COR-L47 (cell line): ENCODE data around the gene A2ML1.
"Not testable (repeated sequence)": the region's sequence is repeated elsewhere in the genome, so short reads cannot be mapped to it uniquely, and the experiment has no call there.

Source experiments
- DNase-seq: peaks from one replicate; lab custom pipeline; 2025; lab: John Stamatoyannopoulos, UW

A2ML1 gene

DNA sequence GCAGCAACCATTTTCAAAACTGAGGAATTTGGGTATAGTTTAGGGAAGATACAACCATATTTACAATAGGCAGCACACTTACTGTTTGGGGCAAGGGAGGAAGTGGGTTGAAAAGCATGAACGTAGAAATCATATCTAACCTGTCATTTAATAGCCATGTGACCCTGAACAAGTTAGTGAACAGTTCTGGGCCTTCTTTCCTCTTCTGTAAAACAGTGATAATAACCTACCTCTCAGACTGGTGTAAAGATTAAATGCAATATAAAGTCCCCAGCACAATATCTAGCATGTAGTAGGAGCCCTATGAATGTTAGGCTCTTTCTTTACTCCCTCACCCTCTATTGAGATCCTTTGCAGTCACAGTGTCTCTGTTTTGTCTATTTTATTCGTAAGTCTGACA, 33.5 kb downstream of the A2ML1 start:
- no peak for DNase-seq

DNA sequence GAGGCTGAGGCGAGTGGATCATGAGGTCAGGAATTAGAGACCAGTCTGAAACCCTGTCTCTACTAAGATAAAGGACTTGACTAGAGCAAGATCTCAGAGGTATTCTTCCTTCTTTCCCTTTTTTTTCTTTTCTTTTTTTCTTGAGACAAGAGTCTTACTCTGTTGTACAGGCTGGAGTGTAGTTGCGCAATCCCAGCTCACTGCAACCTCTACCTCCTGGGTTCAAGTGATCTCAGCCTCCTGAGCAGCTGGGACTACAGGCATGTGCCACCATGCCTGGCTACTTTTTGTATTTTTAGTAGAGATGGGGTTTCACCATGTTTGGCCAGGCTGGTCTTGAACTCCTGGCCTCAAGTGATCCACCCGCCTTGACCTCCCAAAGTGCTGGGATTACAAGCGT, 37.0 kb downstream of the A2ML1 start:
- not testable (repeated sequence) for DNase-seq

DNA sequence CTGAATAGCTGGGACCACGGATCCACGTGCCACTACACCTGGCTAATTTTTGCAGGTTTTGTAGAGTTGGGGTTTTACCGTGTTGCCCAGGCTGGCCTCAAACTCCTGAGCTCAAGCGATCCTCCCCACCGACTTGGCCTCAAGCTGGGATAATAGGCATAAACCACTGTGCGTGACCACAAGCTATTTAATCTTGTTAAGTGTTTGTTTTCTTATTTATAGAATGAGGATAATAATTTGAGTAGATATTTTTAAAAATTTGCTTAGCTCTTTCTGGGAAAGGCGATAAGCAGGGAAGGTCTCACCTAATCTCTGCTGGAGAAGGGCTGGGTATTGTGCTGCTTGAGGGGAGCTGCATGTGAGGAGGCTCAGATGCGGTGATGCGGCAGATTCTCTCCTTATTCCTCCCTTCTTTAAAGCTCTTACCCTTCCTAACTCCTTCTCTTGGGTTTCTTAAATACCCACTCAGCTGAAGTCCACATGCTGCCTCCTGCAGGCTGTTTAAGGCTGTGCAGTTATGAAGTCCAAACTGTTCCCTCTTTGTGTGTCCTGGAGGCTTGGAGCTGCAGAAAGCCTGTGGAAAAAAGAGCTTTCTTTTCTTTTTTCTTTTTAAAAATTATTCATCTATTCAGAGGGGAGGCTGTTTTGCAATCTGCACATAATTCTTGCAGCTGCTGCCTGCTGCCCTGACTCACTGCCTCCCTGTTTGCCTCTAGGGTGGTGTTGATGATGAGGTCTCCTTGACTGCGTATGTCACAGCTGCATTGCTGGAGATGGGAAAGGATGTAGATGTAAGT, 37.9 kb downstream of the A2ML1 start:
- DNase-seq, result no peak

DNA sequence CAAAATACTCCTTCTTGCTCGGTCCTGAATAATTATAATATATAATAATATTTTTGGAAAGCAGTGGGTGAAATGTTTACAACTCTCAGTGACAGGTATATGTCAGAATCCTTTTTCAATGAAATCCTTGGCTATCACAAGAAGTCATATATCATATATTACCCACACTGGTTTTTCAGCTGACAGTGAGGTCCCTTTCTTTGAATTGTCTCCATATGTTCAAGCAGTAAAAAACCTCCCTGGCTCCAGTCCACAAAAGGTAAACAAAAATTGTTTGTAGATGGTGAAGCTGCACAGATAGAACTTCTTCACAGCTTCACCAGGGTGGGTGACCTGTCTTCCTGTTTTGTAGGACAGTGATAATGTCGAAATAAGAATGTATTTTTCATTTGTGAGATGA, 44.0 kb downstream of the A2ML1 start:
- no peak for DNase-seq

DNA sequence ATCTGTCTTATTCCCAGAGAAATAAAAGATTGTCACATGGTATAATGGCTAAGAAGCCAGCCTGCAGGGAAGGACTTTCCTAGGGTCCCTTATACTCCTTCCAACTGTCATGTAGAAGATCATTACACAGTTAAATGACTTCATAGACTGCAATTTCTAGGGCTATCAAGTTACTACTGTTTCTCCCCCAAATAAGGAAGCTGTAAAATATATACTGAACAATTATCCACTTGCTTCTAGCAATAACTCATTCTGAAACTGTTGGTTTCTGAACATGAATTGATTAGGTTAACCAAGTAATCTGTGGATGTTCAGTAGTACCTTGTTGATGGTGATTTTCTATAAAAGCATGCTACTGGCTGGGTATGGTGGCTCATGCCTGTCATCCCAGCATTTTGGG, 44.6 kb downstream of the A2ML1 start:
- DNase-seq, result no peak

DNA sequence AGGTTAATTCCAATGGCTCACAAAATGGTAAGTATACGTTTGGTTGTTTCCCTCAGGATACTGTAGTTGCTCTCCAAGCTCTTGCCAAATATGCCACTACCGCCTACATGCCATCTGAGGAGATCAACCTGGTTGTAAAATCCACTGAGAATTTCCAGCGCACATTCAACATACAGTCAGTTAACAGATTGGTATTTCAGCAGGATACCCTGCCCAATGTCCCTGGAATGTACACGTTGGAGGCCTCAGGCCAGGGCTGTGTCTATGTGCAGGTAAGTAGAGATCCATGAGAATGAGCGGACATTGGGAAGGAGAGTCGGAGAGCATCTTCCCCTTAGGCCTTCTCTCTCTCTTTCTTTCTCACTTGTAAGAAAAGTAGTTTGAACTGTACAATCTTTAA, 45.4 kb downstream of the A2ML1 start:
- DNase-seq, result no peak

DNA sequence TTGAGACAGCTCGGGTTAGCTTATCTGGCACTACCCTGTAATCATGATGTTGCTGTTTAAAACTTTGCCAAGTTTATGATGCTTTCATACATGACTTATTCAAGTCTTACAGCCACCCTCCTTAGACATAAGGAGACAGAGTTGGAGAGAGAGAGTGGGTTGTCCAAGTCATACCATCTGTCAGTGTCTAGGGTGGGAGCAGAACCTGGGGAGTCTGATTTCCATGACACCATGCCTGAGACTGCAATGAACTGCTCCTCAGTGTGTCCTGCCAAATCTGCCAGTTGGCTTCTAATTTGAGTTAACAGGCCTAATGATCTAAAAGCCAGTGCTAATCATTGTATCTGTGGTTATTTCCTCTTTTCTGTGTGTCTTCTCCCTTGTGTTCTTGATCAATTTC, 48.2 kb downstream of the A2ML1 start:
- no peak for DNase-seq

DNA sequence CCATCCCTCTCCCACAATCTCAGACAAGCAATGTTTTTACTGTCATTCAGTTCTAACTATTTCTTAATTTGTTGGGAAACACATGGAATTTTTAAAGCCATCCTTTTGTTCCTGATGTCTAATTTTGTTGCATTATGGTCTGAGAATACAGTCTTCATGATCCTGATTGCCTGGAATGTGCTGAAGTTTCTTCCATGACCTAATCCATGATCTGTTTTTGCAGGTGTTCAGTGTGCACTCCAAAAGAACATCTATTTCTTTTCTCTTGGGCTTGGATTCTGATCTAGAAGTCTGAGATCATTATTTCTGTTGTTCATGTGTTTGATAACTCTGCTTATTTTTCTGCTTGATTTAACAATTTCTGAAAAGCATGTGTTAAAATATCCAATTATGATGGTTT, 48.6 kb downstream of the A2ML1 start:
- DNase-seq, result no peak

DNA sequence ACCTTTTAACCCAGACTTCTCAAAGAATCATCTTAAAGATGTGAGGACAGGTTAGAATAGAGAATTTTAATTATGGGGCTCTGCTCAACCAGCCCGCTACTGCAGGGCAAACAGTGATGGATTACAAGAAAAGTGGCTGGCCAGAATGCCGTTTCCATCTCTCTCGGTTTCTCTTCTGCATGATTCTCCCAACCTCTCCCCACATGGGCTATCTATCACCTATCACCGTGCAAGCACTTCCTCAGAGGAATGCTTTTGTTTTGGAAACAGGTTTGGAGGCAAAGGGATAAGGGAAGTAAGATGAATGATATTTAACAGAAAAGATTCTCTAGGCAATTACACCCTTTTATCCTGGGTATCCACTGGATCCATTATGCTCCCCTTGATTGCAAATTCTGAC, 54.5 kb downstream of the A2ML1 start:
- DNase-seq, result no peak

DNA sequence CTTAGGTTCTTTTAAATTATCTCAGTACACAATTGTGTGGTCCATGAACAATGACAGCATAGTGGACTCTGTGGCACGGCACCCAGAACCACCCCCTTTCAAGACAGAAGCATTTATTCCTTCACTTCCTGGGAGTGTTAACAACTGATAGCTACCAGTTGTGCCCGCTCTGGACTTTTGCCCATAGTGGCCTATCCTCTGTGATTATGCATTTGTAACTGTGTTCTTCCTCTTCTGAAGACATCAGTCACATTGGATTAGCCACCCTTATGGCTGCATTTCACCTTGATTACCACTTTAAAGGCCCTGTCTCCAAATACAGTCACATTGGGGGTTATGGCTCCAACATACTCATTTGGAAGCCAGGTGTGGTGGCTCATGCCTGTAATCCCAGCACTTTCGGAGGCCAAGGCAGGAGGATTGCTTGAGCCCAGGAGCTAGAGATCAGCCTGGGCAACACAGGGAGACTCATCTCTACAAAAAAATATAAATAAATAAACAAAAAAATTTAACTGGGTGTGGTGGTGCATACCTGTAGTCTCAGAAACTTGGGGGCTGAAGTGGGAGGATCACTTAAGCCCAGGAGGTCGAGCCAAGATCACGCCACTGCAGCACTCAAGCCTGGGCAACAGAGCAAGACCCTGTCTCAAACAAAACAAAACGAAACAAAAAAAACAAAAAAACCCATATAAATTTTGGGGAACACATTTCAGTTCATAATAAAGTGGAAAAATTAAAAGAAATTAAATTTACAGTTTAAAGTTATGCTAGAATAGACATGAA, 64.3 kb downstream of the A2ML1 start:
- DNase-seq, result no peak

DNA sequence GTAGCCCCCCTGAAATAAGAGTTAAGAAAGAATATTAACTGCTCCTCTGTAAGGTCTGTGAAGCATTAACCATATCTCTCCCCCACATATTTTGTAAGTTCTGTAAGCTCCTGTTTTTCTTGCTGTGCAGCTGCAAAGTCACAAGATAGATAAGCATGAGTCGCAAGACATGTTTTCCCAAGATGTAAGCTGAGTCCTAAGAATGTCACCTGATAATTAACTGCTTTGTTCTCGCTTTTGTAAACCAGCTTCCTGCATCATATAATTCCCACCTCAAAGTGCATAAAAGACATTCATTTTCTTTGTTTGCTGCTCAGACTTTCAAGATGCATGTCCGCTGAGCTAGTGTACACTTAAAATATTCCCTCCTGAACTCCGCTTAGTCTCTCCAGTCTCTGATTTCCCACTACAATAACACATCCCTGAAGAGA, 64.9 kb downstream of the A2ML1 start:
- DNase-seq, result no peak

DNA sequence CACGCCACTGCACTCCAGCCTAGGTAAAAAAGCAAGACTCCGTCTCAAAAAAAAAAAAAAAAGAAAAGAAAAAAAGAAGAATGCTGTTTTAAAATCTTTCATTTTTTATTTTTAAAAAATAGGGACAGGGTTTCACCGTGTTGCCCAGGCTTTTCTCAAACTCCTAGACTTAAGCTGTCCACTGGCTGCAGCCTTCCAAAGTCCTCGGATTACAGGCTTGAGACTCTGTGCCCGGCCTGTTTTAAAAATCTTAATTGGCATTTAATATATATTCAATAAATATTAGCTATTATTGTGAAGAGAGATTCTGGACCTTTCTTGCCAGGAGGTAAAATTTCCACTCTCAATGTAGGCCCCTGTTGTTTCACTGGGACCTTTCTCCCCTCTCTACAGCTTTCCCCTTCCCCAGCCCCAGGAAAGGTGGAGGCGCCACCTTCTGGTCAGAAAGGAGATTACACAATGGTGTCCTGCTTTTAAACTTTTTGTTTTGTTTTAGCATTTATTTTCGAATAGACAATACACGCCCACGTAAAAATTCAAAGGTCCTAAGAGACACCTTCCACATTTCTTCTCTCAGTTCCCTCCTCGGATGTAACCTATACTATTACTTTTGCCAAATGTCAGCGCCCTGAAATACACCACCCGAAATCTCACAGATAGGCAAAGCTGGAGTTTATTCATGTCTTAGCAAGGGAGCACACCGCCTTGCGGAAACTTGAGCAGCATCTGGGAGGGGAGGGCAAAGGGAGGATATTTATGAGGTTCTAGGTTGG, 68.1 kb downstream of the A2ML1 start:
- DNase-seq, result no peak

DNA sequence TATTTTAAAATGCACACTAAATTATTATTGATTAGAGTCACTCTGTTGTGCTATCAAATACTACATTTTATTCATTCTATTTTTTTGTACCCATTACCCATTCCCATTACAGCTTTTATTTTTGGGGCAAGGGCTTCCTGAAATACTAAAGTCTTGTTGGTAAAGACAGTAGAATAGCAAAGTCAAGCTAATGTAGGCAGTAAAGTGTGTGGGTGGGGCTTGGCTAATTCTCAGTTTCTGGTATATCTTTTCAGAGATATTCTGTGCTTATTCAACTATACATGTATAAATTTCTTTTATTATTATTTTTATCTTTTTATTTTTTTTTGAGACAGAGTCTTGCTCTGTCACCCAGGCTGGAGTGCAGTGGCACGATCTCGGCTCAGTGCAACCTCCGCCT, 69.6 kb downstream of the A2ML1 start:
- no peak for DNase-seq

DNA sequence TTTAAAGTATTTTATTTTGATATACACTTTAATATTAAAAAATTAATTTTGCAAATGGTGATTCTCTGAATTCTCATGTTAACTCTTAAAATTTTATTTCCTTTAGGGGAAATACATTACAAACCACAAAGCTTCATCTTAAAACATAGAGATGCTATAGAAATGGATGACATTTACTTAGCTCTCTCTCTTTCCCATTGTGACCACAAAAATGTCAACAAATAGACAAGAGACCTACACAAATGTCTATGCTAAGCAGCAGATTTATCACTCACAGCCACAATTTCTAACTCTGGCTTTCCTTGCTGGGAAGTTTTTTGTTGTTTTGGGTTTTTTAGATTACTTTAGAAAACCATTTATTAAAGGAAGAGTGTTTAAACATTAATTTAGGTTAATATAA, 72.0 kb downstream of the A2ML1 start:
- DNase-seq, result no peak

DNA sequence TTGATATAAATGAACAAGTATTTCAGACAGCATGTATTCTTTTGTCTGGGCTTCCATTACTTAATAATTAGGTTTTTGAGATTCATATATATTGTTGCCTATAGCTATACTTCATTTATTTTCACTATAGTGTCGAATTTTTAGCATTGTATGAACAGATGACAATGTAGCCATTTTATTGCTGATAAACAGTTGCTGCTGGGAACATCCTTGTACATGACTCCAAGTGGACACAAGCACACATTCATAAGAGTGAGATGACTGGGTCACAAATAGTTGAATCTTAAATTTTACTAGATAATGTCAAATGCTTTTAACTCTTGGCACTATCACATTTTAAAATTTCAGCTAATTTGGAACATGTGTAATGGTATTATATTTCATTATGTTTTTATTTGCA, 72.6 kb downstream of the A2ML1 start:
- DNase-seq, result no peak

DNA sequence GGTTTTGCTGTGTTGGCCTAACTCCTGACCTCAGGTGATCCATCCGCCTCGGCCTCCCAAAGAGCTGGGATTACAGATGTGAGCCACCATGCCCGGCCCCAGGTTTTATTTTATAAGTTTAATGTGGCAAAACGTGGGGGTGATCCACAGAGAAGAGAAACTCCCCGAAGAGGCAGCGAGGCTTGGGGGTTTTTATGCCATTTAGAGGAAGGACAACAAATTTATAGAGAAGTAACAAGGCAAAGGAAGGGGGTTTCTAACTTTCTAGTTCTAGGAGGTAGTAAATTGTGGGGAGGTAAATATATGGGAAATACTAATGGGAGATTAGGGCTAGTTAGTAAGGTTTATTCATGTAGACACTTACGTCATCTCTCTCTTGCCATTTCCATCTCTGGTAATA, 74.7 kb downstream of the A2ML1 start:
- DNase-seq, result no peak

DNA sequence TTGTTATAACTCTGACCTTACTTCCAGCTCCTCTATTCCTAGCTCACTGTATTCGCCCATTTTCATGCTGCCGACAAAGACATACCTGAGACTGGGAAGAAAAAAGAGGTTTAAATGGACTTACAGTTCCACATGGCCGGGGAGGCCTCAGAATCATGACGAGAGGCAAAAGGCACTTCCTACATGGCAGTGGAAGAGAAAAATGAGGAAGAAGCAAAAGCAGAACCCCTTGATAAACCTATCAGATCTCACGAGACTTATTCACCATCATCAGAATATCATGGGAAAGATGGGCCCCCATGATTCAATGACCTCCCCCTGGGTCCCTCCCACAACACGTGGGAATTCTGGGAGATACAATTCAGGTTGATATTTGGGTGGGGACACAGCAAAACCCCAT, 77.4 kb downstream of the A2ML1 start:
- DNase-seq, result no peak

DNA sequence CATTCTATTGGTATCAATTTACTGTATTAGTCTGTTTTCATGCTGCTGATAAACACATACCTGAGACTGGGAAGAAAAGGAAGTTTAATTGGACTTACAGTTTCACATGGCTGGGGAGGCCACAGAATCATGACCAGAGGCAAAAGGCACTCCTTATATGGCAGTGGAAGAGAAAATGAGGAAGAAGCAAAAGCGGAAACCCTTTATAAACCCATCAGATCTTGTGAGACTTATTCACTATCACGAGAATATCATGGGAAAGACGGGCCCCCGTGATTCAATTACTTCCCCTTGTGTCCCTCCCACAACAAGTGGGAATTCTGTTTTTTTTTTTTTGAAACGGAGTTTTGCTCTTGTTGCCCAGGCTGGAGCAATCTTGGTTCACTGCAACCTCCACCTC, 80.3 kb downstream of the A2ML1 start:
- not testable (repeated sequence) for DNase-seq

DNA sequence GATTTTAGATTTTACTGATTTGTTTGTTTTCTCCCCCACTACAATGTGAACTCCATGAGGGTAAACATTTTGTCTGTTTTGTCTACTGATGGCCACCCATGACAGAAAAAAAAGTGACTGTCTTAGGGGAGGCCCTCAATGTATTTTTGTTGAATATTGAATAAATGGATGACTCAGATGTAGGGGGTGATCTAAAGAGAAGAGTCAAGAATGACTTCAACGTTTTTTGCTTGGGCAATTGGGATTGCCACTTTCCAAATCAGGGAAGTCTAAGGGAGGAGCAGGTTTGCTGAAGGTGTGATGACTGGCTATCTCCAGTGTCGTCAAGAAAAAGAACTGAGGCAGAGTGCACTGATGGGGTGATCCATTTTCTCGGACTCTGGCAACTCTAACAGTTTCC, 81.2 kb downstream of the A2ML1 start:
- DNase-seq, result no peak

DNA sequence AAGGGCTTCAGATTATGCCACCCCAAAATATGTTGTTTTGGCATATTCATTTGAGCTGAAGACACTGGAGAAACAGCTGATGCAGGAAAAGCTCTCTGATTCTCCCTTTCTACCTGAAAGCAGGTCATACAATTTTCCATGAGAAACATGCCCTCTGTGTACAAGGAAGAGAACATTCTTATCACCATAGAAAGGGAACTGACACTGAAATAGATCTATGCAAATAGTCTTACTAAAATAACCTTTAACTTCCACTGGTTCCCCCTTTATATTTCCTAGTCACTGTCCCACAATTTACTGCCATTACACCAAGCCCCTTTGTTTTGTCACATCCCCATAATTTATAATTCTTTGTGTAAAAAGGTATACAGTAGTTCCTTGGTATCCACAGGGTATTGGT, 82.2 kb downstream of the A2ML1 start:
- no peak for DNase-seq

DNA sequence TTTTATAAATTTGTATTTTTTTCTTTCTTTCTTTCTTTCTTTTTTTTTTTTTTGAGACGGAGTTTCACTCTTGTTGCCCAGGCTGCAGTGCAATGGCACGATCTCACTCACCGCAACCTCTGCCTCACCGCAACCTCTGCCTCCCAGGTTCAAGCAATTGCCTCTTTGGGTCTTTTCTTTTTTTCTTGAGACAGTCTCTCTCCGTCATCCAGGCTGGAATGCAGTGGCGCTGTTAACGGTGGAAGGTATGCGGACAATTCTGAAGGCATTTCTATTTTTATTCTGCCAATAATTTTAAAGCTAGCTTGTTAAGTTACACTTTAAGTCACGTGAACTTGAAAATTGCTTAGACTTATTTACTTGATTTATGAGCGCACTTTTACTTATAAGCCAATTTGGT, 83.1 kb downstream of the A2ML1 start:
- no peak for DNase-seq

DNA sequence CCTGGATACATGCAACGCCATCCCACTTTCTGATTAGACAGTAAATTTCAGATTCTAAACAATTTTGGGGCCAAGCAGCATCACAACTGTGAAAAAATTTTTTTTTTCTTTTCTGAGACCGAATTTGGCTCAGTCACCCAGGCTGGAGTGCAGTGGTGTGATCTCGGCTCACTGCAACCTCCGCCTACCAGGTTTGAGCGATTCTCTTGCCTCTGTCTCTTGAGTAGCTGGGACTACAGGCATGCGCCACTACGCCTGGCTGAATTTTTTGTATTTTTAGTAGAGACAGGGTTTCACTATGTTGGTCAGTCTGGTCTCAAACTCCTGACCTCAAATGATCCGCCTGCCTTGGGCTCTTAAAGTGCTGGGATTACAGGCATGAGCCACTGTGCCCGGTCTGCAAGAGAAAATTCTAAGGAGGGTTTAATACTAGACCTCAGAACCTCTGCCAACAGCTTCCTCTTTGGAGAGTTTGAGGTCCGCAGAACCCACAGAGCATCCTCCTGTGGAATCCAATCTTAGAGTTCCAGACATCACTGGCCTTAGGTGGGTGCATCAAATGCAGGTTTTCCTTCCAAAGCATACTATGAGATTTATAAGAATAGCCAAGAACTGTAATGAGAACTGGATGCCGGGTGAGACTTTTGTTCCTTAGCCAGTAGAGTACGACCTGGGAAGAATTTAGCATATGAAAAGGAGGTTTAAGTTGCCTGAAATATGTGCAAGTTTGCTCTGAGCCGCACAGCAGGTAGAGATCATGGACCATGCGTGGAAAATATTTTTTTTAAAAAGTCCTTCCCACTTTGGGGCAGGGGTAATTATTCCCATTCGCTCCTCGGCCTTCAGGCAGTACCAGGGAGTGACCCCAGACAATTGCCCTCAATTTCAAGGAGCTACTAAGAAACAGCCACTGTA, 84.1 kb downstream of the A2ML1 start:
- DNase-seq, result no peak
